Upper lobe of right lung (tissue), 1 donor: ENCODE measurements around the gene CHAT. TPM values are rescaled to one million over a fixed set of nuclear protein-coding genes. Genes with fewer than 3 reads are reported as not detected.

Experiments
- ATAC-seq: fragments of 200-7000 bp; cut with Tn5 transposase; one replicate; pipeline ENCODE4 v1.9.1; 2020; ENCODE audit warnings: mild to moderate bottlenecking, moderate library complexity
- DNase-seq: peaks from one replicate; pipeline ENCODE4 v3.0.0-alpha.2; 2020
- H3K27ac ChIP-seq: fragments of 200-600 bp; one replicate; pipeline ENCODE4 v1.8.0; 2022
- H3K27me3 ChIP-seq: fragments of 200-600 bp; one replicate; pipeline ENCODE4 v1.8.0; 2022; ENCODE audit warnings: mild to moderate bottlenecking
- H3K36me3 ChIP-seq: fragments of 200-600 bp; one replicate; pipeline ENCODE4 v1.8.0; 2022
- H3K4me1 ChIP-seq: fragments of 200-600 bp; one replicate; pipeline ENCODE4 v1.8.0; 2022
- H3K4me3 ChIP-seq: fragments of 200-600 bp; one replicate; pipeline ENCODE4 v1.8.0; 2022; ENCODE audit warnings: mild to moderate bottlenecking
- H3K9me3 ChIP-seq: fragments of 200-600 bp; one replicate; pipeline ENCODE4 v1.8.0; 2022
- CTCF ChIP-seq: fragments of 200-600 bp; IDR thresholded peaks from one replicate; pipeline ENCODE4 v1.8.0; 2022; ENCODE audit warnings: antibody characterized with exemption
- intact Hi-C: fragments of 100-400 bp; cut with DNase I; formaldehyde crosslinking; loops from one replicate; pipeline ENCODE4 v1.11.0; 2022
- total RNA-seq: library from RNA; stranded (reverse); fragmentation: NEBNext Ultra II Directional; extraction: Animal tissue kit (Norgen Biotek cat#: 25700); gene quantifications from one replicate; pipeline ENCODE4 v1.2.1, GENCODE V29; 2021
- donor health status: DM: no; HTN: yes; CAD: no; lungs with severe emphysema.

Gene CHAT
- total RNA-seq, 1 donor from 2014 or later = not detected

DNA sequence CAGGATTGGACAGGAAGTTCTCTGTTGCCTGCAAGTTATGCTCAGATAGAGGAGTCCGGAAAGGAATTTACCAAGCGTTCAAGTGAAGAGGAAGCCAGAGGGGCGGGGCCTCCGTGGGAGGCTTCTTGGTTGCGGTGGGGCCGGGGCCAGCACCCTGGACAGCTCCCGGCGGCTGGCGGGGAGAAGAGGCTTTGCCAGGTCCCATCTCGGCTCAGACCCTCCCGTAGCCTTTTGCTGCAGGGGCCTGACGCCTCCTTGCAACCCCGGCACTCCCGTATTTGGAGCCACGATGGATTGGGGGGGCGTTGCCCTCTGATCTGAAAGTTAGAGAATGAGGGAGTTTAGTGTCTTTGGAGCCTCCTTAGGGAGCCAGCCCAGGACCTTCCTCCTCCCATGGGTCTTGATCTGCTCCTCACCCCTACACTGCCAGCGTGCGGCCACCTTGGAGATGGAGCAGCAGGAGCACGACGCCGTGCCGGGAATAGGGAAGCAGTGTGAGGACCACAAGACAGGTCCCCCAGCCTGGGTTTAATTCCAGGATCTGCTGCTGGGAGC lies 6.8 kb upstream of the CHAT start:
- H3K36me3 ChIP-seq = no peaks in the 10 kb centered on the region
- TF ChIP-seq CTCF = no peak
- ATAC-seq (peak; percentile 81), DNase-seq (peak; percentile 89)
- intact Hi-C loops = no loop called here
- H3K4me3 ChIP-seq = no peak overlapping the region
- H3K27me3 ChIP-seq = peaks cover 69% of the 10 kb centered on the region
- no peaks in the 10 kb centered on the region for H3K4me1 ChIP-seq
- H3K9me3 ChIP-seq = no peaks in the 10 kb centered on the region
- H3K27ac ChIP-seq = no peak overlapping the region

- intact Hi-C loops = no loop called here
- Histone ChIP-seq H3K9me3 (no peaks in the 10 kb centered on the region), H3K36me3 (no peaks in the 10 kb centered on the region), H3K4me3 (no peak overlapping the region), H3K27ac (no peak overlapping the region), H3K4me1 (no peaks in the 10 kb centered on the region), H3K27me3 (peaks cover 76% of the 10 kb centered on the region)
- no peak for TF ChIP-seq CTCF
- no peak for ATAC-seq
- DNase-seq = peak; percentile 31
Measured at GRCh38 chr10:49608166-49609005, 5.5 kb upstream of the CHAT start.

GRCh38 chr10:49609006-49609282 lies 4.9 kb upstream of the CHAT start:
- H3K27me3 ChIP-seq = peaks cover 81% of the 10 kb centered on the region
- no peaks in the 10 kb centered on the region for H3K9me3 ChIP-seq
- no peaks in the 10 kb centered on the region for H3K36me3 ChIP-seq
- intact Hi-C loops = no loop called here
- no peak for TF ChIP-seq CTCF
- ATAC-seq (no peak), DNase-seq (no peak)
- no peak overlapping the region for H3K4me3 ChIP-seq
- H3K27ac ChIP-seq = no peak overlapping the region
- H3K4me1 ChIP-seq = no peaks in the 10 kb centered on the region

DNA sequence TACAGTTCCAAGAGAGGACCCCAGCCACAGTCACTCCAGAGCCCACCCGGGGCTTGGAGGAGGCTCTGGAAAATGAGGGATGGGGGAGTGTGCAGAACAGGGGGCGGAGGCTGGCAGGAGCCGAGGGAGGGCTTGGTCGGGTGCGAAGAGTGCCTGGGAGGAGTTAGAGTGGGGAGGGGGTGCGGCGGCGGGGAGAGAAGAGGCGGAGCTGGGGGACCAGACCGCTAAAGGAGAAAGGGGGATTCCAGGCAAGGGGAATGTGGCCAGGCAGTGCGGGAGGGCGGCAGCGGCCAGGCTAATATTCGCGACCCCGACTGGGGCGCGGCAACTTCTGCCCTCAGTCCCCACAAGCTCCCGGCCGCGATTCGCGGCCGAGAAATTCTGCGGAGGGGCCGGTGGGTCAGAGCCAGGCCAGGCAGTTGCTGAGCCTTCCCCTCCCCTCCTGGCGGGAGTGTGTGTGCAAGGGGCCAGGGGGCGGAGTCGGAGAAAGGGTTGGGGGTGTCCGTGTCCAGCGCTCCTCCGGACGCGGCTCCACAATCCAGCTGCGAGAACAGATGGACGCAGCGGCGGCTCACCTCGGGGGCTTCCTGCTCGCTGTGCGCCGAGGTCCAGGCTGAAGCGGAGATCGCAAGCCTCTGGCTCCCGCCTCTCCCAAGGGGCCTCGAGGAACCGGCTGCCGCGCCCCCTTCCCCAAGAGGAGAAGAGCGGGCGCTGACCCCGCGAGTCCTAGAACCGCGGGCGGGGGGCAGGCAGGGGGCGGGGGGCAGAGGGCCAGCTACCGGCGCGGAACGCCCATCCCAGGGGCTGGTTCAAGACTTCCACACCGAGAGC lies 4.3 kb upstream of the CHAT start:
- Histone ChIP-seq H3K4me3 (no peak overlapping the region), H3K4me1 (no peaks in the 10 kb centered on the region), H3K27ac (no peak overlapping the region), H3K9me3 (no peaks in the 10 kb centered on the region), H3K27me3 (peaks cover 81% of the 10 kb centered on the region), H3K36me3 (no peaks in the 10 kb centered on the region)
- DNase-seq (peak; percentile 54), ATAC-seq (no peak)
- no peak for TF ChIP-seq CTCF
- intact Hi-C loops = no loop called here

- H3K9me3 ChIP-seq = no peaks in the 10 kb centered on the region
- TF ChIP-seq CTCF = no peak
- no peak within 1 kb of the TSS for H3K27ac ChIP-seq
- DNase-seq = peak; percentile 47
- intact Hi-C loops = no loop called here
- no peak within 1 kb of the TSS for H3K4me3 ChIP-seq
- H3K4me1 ChIP-seq = no peaks in the 10 kb centered on the region
- ATAC-seq = no peak
- H3K36me3 ChIP-seq = no peaks in the 10 kb centered on the region
- H3K27me3 ChIP-seq = peaks cover 81% of the 10 kb centered on the region
Measured at GRCh38 chr10:49610114-49610457, 3.8 kb upstream of the CHAT start, which contains the start of gene SLC18A3. SLC18A3 (plus strand) TSS chr10:49610310; CDS start chr10:49610741, 431 bp downstream.
